ENCODE results near the gene AANAT.

Gene AANAT

DNA sequence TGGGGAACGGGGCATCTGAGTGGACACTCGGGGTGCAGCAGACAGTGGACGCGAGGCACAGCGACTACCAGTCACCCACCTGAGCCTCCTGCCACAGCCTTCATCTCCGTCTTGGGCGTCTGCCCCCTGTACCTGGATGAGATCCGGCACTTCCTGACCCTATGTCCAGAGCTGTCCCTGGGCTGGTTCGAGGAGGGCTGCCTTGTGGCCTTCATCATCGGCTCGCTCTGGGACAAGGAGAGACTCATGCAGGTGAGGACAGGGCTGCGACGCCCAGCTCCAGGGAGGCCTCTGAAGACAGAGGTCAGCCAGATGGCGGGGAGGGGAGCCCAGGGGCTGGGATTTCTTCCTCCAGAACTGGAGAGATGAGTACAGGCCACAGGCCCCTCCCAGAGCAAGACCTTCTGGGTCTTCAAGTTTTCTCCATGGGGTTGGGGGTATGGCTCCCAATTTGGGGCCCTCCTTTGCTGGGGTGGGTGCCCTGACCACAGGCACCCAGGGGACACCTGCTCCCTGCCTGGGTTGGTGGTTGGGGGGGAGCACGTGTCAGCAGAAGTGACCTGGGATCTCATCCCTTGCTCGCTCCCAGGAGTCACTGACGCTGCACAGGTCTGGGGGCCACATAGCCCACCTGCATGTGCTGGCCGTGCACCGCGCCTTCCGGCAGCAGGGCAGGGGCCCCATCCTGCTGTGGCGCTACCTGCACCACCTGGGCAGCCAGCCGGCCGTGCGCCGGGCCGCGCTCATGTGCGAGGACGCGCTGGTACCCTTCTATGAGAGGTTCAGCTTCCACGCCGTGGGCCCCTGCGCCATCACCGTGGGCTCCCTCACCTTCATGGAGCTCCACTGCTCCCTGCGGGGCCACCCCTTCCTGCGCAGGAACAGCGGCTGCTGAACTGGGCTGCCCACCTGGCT is 1.9 kb downstream of the AANAT start:
- no peak for DNase-seq

DNA sequence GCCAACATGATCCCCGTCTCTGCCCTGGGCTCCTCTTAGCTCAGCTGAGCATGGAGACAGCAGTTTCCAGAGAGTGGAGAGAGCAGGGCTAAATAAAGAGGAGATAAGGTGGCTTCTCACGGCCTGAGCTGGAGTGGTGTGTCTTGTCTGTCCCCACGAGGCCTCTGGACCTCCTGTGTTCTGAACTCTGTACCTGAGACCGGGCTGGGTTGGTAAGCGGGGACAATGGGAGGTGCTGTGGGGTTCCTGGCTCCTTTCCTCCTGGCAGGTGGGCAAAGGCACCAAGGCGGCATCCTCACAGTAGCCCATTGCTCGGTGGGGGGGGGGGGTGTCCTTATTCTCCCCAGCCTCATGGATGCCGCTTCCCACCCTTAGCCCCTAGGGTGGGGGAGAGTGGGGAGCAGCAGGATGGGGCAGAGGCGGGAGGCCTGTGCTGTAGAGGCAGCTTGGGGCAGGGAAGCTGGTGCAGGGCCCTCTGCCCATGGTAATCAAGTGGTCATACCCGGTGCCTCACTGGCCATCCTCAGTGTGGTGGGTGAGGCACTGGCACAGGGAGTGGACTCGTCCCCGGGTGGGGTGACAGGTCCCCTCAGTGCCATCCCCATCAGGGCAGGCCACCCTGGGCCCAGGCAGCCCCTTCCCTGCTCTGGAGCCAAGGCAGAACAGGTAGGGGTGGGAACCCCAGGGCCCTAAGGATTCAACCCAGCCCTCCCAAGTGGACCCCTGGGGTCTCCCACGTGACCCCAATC is 2.8 kb downstream of the AANAT start:
- no peak for DNase-seq

DNA sequence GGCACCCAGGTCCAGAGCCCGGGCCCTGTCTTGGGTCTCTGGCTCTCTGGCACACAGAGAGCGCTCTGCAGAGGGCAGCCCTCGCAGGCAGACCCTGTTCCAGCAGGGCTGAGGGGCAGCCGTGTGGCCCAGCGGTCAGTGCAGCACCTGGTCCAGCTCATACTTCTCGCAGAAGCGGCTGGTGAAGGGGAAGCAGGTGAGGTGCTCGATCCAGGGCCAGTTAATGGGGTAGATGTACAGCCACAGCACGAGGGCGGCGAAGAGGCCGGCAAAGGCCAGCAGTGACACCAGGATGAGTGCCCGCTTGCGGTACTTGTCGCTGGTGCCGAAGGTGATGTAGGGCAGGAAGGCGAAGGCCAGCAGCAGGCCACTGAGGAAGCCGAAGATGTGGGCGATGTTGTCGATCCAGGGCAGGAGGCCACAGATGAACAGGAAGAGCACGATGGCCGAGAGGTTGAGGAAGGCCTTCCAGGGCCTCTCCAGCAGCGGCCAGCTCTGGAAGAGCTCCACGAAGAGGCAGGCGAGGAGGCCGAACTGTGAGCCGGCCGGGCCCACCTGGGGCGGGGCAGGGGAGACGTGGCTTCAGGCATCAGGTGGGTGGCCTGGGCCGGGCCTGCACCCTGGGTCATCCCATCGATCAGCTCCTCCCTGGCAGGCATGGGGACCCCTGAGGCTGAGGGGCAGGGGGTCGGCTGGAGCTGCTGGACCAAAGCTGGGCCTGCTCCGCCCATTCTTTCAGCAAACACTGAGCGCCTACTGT is 4.3 kb downstream of the AANAT start:
- no peak for DNase-seq

DNA sequence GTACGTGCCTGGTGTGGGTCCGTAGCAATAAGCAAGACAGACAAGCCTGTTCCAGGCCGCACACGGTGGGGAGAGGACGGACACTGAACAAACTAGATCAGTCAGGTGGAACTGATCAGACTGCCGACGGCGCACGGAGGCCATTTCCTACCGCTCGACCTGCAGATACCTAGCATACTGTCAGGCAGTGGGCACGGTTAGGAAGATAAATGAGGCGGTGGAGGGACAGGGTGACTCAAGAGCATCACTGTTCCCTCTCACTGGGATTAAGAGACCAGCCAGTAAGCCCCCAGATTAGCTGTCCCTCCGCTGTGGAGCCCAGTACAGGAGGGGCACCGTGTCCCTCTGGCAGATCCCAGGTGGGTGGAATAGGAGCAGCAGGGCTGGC is 4.8 kb downstream of the AANAT start:
- DNase-seq = no peak

DNA sequence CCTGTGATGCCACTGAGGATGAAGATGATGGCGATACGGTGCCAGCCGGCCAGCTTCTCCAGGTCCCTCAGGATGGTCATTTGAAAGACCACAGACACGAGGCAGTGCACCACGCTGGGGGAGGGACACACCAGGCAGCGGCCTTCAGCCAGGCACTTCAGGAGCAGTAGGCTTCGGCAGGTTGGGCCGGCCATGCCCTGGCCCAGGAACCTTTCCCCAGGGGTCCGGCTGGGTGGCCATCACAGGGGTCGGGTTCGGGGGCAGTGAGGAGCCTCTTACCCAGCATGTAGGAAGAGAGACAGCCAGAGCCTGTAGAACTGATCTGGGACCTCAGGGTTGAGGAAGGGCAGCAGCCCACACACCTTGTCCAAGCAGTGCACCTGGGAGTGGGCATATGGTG is 5.3 kb downstream of the AANAT start:
- DNase-seq = no peak

DNA sequence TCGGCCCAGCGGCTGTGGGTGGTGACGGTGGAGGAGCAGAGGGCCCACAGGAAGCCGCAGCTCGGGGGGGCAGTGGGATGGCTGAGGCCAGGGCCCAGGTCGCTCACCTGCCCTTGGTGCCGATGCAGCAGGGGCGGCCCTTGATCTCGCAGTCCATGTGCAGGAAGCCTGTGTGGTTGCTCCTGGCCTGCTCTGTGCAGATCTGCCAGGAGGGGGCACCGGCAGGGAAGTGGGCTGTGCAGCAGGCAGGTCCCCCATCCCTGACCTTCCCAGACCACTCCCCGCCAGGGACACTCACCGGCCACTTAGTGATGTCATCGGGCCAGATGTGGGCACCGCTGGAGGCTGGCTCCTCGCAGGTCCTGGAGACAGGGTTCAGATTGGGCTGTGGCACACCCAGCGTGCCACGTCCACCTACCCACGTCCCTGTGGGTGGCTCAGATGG is 6.2 kb downstream of the AANAT start:
- DNase-seq = no peak

DNA sequence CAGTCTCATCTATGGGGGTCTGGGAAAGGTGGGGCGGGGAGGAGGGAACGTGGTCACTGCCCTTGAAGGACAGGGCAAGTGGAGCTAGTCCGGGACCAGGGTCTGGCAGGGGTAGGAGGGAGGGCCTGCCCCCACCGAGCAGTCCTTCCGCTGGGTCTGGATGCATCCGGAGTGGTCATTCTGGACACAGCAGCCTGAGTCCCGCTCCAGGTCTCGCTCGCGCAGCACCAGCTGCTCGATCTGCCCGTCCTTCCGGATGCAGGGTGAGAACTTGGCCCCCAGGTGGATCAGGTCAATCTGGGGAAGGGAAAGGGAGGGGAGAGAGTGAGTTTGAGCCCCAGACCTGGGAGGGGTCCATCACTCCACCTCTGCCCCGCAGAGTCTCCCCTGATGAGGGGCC is 6.8 kb downstream of the AANAT start:
- no peak for DNase-seq

DNA sequence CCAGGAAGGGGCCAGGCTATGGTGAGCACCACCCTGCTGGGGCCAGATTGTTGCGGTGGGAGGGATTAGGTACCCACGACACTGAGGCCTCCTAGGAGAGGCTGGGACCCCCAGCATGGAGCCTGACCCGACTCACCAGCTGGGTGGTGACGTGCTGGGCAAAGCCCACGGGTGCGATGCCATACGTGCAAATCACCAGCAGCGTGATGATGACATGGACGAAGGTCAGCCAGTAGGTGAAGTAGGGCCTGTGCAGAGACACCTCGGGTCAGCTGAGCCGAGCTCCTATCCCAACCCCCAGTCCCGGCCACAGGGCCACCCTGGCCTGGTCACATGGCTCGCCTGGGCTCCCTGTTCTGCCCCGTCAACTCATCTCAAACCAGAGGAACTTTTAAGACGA is 7.5 kb downstream of the AANAT start:
- no peak for DNase-seq

DNA sequence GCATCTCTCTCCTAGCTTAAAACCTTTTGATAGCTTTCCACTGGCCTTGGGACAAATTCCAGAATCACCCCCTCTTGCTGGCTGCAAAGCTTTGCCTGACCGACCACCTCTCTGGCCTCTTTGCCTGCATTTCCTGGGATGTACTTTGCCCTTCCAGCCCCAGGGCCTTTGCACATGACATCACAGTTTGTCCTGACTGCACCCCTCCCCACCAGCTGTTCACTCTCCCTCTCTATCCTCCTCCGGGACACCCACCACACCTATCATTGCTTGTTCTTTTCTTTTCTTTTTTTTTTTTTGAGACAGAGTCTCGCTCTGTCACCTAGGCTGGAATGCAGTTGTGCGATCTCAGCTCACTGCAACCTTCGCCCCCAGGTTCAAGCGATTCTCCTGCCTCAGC is 7.9 kb downstream of the AANAT start:
- no peak for DNase-seq

DNA sequence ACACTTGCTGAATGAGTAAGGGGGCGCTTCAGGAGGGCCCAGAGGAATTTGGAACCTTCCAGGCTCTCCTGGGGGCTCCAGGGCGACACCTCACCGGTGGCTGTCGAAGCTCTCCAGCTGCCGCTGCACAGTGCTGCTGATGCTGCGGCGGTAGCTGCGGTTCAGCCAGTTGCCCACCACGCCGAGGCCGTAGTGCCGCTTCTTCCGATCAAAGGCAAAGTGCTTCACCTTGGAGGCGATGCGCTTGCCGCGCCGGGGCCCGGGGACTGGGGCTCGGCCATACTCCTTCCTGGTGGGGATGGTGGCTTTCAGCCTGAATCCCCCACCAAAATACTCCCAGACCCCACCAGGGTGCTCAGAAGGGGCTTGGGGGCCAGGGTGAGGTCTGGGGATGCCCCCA is 9.3 kb downstream of the AANAT start:
- no peak for DNase-seq

DNA sequence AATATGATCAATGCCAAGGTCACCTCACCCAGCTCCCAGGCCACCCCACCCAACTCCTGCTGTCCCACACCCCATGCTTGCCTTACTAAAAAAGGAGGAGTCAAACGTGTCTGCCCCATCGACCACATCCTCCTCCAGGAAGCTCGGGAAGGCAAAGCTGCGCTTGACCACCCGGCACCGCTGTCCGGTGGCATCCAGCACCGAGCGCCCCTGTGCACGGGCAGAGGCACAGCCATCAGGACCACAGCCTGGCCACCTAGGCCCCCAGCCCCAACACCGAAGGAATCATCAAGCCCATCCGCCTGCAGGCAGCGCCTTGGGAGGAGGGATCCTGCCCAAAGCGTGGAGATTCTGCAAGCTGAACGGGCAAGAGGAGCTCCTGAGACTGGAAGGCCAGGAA is 10.2 kb downstream of the AANAT start:
- DNase-seq = no peak

DNA sequence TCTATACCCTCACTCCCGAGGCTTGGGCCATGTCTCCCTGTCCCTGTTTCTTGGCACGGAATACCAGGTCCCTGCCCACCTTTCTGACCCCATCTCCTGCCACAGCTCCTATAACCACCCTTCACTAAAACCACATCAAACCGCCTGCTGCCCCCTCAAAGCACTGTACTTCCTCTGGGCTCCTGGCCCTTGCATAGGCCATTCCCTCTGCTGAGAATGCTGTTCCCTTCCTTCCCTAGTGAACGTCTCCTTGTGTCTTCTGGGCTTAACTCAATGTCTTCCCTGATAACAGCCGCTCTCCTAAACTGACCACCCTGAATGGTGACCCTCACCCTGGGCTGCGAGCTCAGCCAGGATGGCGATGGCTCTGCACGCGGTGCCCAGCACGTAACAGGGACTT is 10.7 kb downstream of the AANAT start:
- no peak for DNase-seq

DNA sequence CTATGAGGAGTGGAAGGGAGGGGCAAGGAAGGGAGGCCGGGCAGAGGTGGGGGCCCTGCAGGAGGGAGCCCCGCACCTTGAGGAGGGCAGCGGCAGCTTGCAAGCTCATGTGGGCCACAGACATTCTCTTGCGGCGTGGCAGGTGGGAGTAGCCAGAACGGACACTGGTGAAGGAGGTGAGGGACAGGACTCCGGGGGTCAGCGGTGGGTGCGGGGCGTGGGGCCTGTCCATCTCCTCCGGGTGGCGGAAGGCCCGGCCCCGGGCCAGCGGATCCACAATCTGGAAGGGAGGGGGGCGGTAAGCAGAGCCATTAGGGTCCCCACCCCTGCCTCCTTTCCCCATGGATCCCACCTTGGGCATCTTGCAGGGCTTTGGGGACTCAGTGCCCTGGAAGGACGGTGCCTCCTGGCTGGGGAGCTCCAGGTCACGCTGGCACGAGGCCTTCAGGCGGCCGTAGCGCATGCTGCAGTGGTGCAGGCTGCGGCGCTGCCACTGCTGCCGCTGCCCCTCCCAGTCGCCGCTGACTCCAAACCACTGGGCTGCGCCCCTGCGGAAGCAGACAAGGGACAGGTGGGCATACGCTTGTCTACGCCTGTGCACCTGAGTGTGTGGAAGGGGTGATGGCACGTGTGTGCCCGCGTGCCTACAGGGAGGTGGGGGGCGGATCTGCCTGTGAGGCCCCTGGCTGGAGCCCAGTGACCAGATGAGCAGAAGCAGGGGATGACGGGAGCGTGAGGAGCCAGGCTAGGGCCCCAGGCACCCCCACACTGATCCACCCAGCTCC is 11.5 kb downstream of the AANAT start:
- no peak for DNase-seq

DNA sequence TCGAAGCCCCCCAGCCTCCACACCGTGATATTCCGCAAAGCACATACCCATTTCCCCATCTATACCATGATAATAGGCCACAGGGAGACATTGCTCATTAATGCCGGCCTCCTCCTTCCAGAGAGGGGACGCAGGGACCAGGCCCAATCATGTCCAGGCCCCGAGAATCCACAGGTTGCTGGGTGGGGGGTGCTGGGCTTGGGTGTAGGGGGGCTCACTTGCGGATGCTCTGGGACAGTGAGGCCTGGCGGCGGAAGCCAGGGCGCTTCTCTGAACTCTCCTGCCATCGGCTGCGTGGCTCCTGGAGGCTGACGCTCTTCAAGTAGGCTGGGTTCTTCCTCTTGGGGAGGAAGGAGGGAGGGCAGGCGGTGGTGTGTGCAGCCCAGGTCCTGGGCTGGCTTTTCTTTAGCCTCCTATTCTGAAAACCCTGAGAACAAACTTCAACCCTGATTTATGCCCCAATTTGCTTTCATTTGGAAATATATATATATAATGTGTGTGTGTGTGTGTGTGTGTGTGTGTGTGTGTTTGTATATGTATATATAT is 12.2 kb downstream of the AANAT start:
- DNase-seq = no peak

DNA sequence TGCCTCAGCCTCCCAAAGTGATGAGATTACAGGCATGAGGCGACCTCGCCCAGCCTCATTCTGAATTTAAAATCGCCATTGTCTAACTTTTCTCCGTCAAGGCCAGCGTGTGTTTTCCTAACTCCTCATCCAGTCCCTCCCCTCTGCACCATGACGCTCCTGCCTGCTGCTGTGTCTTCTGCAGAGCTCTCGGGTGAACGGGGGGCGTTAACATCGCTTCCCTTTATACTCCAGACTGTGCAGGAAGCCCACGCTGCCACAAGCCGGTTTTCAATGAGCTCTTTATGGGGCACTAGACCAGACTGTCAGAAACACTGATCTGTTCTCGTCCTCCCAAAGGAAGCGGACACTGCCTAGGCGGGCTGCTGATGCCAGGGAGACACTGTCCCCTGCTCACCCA is 13.2 kb downstream of the AANAT start:
- DNase-seq = no peak

DNA sequence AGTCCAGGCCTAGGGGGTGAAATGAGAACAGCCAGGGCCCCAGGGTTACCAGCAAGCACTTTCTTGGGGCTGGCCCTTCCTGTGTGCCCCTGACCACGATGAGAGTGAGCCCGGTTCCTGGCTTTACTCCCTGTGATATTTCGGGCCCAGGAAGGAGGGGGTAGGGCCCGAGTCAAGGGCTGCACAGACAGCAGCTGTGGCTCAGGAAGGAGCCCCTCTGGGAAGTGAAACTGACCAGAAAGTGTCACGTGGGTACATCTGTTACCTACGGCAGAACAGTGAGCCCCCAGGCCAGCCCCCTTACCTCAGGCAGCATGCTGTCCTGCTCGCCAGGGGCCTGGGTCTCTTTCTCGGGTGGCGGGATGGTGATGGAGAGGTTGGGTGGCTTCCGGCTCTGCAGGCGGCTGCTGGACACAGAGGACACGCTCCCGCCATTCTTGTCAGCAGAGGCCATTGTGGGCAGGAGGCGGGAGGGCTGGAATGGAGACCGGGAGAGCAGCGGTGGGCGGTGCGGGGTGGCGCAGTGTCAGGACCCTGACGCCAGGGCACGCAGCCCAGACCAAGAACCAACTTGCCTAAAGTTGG is 13.8 kb downstream of the AANAT start:
- DNase-seq = no peak

DNA sequence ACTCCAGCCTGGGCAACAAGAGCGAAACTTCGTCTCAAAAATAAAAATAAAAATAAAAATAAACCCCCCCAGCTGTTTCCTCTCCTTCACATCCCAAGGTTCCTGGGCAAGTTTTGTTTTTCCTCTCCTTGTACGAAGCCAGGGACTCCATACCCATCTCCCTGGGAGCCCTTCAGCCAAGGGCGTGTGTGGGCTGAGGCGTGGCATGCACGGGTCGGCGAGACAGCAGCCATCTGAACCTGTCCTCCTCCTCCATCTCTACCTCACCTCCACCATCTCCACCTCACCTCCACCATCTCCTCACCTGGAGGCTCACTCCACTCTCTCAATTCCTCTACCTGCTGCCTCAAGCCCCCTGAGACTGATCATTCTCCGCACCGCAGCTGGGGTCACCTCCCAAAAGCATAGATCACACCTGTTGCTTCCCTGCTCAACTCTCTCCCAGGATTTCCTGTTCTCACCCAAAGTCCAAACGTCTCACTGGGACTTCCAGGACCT is 16.9 kb downstream of the AANAT start:
- no peak for DNase-seq

DNA sequence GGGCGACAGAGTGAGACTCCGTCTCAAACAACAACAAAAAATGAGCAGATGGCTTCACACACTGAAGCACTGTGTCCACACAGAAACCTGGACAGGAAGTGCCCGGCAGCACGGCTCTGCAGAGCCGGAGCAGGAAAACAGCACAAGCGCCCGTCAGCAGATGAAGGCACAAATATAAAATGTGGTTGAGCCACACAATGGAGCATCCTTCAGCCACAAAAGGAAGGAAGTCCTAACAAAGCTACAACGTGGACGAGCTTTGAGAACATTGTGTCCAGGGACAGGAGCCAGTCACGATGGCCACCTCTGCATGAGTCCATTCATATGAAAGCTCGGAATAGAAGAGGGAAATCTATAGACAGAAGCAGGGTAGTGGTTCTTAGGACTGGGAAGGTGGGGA is 18.2 kb downstream of the AANAT start:
- DNase-seq = peak; percentile 50

DNA sequence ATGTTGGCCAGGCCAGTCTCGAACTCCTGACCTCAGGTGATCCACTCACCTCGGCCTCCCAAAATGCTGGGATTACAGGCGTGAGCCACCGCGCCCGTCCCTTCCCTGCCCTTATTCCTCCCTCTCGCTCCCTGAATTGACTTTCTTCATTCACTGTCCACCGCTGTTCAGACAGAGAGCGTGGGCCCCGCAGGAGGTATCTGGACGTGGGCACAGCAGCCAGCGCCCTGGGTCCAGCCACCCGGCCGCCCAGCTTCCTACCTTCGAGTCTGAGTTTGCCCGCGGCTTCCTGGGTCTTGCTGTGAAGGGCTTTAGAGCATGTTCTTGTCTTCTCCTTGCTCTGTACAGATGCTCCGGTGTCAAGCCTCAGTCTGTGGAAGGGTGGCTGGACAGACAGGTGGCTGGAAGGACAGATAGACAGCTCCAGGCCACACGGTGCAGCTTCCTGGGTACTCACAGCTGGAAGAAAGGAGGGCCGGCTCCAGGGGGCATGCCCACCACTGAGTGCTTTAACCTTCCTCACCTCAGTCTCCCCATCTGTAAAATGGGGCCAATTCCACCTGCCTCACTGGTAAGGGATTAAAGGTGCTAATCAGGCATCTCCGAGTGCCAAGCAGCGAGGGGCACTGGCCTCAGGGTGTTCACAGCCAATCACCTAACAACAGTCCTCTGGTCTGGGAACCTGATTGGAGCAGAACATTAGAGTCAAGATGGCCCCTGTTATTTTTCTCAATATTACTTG is 20.2 kb downstream of the AANAT start:
- DNase-seq = no peak

DNA sequence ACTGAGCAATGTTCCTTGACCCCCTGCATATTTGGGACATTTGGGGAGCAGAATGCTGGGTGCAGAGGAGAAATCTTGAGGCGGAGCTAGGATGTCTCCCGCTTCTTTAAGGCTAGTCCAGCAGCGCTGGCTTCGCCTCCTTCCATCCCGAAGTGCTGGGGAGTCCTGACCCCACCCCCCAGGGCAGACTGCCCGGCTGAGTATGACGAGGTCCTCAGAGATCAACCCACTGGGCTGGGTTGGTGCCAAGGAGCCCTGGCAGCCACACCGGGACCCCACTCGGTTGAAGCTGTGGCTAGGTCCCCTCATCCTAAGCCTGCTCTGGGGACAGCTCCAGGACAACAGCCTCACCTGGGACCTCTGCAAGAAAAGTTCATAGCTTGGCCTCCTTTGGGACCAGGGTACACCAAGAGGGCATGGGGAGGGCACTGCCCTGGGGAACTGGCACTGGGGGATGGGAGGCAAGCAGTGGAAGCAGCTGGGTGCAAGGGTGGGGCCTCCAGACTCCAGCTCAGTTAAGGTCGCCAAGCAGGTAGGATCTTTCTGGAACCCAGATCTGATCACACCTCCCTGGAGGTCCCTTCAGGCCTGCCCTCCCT is 22.8 kb downstream of the AANAT start:
- no peak for DNase-seq

All from NCI-H146 (cell line).